K562 (cell line): ENCODE data around the gene PRM2. TPM values are rescaled to one million over a fixed set of nuclear protein-coding genes. Genes with fewer than 3 reads are reported as not detected.

ENCODE experiments used
- ELF4 ChIP-seq: fragments of 450-650 bp; formaldehyde crosslinking; IDR thresholded peaks from 2 replicates; pipeline ENCODE4 v1.4.0; 2022; ENCODE audit warnings: missing genetic modification characterization
- EP400 ChIP-seq: fragments of 450-650 bp; IDR thresholded peaks from 2 replicates; pipeline ENCODE4 v1.6.1; 2017; ENCODE audit warnings: antibody characterized with exemption, mild to moderate bottlenecking, moderate library complexity
- FOXJ3 ChIP-seq: sonication (generic); formaldehyde crosslinking; IDR thresholded peaks from 2 replicates; pipeline ENCODE4 v1.4.0; 2020; ENCODE audit warnings: mild to moderate bottlenecking, missing genetic modification reagents
- IRF2 ChIP-seq: sonication (generic); formaldehyde crosslinking; IDR thresholded peaks from 2 replicates; pipeline ENCODE4 v1.8.1; 2022; ENCODE audit warnings: mild to moderate bottlenecking, missing genetic modification reagents
- JUND ChIP-seq, 2 experiments: IDR thresholded peaks; 2 replicates in 1 of 2; 3 replicates in 1 of 2; pipeline ENCODE4 v1.6.1; 2011; ENCODE audit warnings: borderline replicate concordance in 2 of 2, low read depth in 2 of 2, low read length in 2 of 2, improper control_type of control experiment in 1 of 2, missing biosample characterization in 1 of 2, missing genetic modification characterization in 1 of 2, missing genetic modification reagents in 1 of 2
- KDM2B ChIP-seq: fragments of 250-450 bp; sonication (Bioruptor Pico); IDR thresholded peaks from 2 replicates; pipeline ENCODE4 v1.8.0; 2021; ENCODE audit warnings: mild to moderate bottlenecking, moderate library complexity
- KDM4B ChIP-seq, 2 experiments: fragments of 450-650 bp in 1 of 2; sonication (generic) in 1 of 2; IDR thresholded peaks; 2 replicates each; pipeline ENCODE4 v1.6.1; 2016 to 2017; ENCODE audit warnings: borderline replicate concordance in 2 of 2, antibody characterized with exemption in 1 of 2, low read depth in 1 of 2, mild to moderate bottlenecking in 1 of 2
- MCM7 ChIP-seq, 2 experiments: fragments of 450-650 bp; IDR thresholded peaks; 2 replicates each; pipeline ENCODE4 v1.6.1; 2016 to 2018
- SIRT6 ChIP-seq: IDR thresholded peaks from one replicate; pipeline ENCODE4 v1.6.1; 2012; ENCODE audit warnings: low read depth, mild to moderate bottlenecking, control low read depth, inconsistent platforms, low read length, moderate library complexity
- SMARCB1 ChIP-seq: IDR thresholded peaks from 2 replicates; pipeline ENCODE4 v1.6.1; 2011; ENCODE audit warnings: improper control_type of control experiment, low read depth; ENCODE audit not compliant: insufficient read length
- SP1 ChIP-seq: sonication (generic); formaldehyde crosslinking; IDR thresholded peaks from 2 replicates; pipeline ENCODE4 v1.8.1; 2022; ENCODE audit warnings: mild to moderate bottlenecking, missing genetic modification reagents
- SRF ChIP-seq, 2 experiments: fragments of 250-450, 450-650 bp in 1 of 2; sonication (Bioruptor Pico) in 1 of 2; sonication (generic) in 1 of 2; formaldehyde crosslinking; IDR thresholded peaks; 2 replicates each; pipeline versions ENCODE4 v1.5.0 to v1.5.1; 2020 to 2022; ENCODE audit warnings: mild to moderate bottlenecking in 1 of 2, missing genetic modification reagents in 1 of 2
- TAF9B ChIP-seq: fragments of 450-650 bp; IDR thresholded peaks from 2 replicates; pipeline ENCODE4 v1.6.1; 2018; ENCODE audit warnings: mild to moderate bottlenecking; ENCODE audit not compliant: partially characterized antibody
- ZBTB26 ChIP-seq: fragments of 450-650 bp; formaldehyde crosslinking; IDR thresholded peaks from 2 replicates; pipeline ENCODE4 v1.4.0; 2022; ENCODE audit warnings: missing genetic modification characterization
- ZBTB43 ChIP-seq: sonication (generic); formaldehyde crosslinking; IDR thresholded peaks from 2 replicates; pipeline ENCODE4 v1.8.0; 2023; ENCODE audit warnings: mild to moderate bottlenecking, missing genetic modification reagents
- ZBTB8A ChIP-seq: fragments of 450-650 bp; IDR thresholded peaks from 2 replicates; pipeline ENCODE4 v1.6.1; 2018; ENCODE audit warnings: mild to moderate bottlenecking, moderate library complexity; ENCODE audit not compliant: partially characterized antibody
- ZNF146 ChIP-seq: IDR thresholded peaks from one replicate; pipeline ENCODE4 v1.6.1; 2018; ENCODE audit warnings: missing compliant biosample characterization; ENCODE audit not compliant: unreplicated experiment
- ZNF197 ChIP-seq: fragments of 200-800 bp; sonication (Bioruptor generic); IDR thresholded peaks from 2 replicates; pipeline ENCODE4 v1.6.1; 2016; ENCODE audit warnings: low read depth, missing genetic modification characterization, missing compliant biosample characterization
- ZNF778 ChIP-seq: fragments of 450-650 bp; formaldehyde crosslinking; IDR thresholded peaks from 2 replicates; pipeline ENCODE4 v1.4.0; 2020; ENCODE audit warnings: mild to moderate bottlenecking, moderate library complexity
- polyA plus RNA-seq, 8 experiments: library from polyadenylated mRNA; depleted of rRNA in 4 of 8; stranded (reverse) in 5 of 8; unstranded in 3 of 8; fragments of >200 nt; fragmentation: Nextera tagmentation in 2 of 8; fragmentation: Illumina TruSeq in 1 of 8; extraction: Ambion mirVana in 2 of 8; extraction: Trizol in 1 of 8; gene quantifications; 2 replicates each; pipeline versions ENCODE4 v1.2.1 to v1.2.3, GENCODE V29; 2011 to 2014; ENCODE audit warnings: inconsistent platforms in 1 of 8, missing spikeins in 1 of 8
- total RNA-seq, 7 experiments: library from RNA; depleted of rRNA in 6 of 7; stranded (reverse); fragments of >200 nt in 6 of 7; fragmentation: Illumina TruSeq in 2 of 7; extraction: Trizol in 2 of 7; gene quantifications; 2 replicates each; pipeline versions ENCODE4 v1.2.1 to v1.2.3, GENCODE V29; 2011 to 2021; ENCODE audit warnings: low replicate concordance in 1 of 7
- TF ChIP-seq, protein P1 (sequence below), 2 experiments: fragments of 450-650 bp; IDR thresholded peaks; 2 replicates each; pipeline ENCODE4 v1.6.1; 2018; ENCODE audit warnings: mild to moderate bottlenecking in 2 of 2, low read depth in 1 of 2; ENCODE audit not compliant: partially characterized antibody in 2 of 2

The PRM2 gene
- total and polyA plus RNA-seq, 9 of the 15 experiments (the other 6 are each of a cell fraction or from before 2014, with no cell fraction given): not detected

DNA sequence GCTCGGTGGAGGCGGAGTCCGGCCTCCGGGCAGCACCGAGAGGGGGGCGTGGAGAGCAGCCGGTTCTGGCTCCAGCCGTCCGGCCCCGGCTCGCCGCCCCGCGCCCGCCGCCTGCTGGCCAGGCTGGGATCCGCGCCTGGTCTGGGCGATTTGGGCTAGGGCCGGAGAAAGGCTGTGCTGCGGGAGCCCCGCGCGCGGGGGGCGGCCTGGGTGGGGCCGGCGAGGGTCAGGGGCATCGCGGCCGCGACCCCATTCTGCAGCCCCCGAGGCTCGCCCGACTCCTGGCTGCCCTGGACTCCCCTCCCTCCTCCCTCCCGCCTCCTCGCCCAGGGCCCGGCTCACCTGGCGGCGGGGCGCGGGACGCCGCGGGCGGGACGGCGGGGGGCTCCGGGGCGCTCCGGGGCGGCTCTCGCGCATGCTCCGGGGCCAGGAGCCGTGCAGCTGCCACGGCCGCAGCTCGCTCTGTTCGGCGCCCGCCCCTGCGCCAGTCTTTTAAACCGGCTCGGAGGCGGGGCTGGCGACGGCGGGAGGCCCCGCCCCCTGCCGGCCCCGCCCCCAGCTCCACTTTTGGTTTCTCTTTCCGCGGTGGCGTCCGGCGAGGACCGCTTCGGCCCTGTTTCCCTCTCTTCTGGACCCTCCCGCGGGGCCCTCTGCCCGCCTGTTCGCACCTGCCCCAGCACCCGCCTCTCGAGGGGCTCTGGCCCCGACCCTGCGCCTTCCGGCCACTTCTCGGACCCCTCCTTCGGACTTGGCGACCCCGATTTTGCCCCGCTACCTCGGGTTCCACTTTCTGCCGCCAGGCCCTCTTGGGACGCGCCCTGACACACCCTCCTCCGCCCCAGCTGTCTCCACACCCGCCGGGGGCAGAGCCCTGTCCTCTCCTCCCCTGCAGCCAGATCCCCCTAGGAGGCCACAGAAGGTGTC is 20.3 kb downstream of the PRM2 start, which contains the start of gene SOCS1 (continued):
- TF ChIP-seq JUND (IDR thresholded peaks at IDR 0.05; ENCODE audit: borderline replicate concordance, low read depth, low read length): peak; percentile 2
- peak; percentile 48; the same call in 1 of the 3 replicates for TF ChIP-seq JUND (tag; IDR thresholded peaks at IDR 0.05; ENCODE audit: borderline replicate concordance, low read depth, low read length)
- no peak for TF ChIP-seq ZBTB8A
- TF ChIP-seq ZBTB43: no peak
- peak; percentile 93; the same call in 1 of the 2 replicates for TF ChIP-seq IRF2 (CRISPR knock-in tag)
- no peak; the same call in 1 of the 2 replicates for TF ChIP-seq SP1 (CRISPR knock-in tag)
- TF ChIP-seq EP400: peak; percentile 63; the same call in 1 of the 2 replicates
- TF ChIP-seq FOXJ3 (CRISPR knock-in tag): no peak
- TF ChIP-seq ELF4 (CRISPR knock-in tag): no peak
- TF ChIP-seq SIRT6: no peak
- TF ChIP-seq, protein P1, sequence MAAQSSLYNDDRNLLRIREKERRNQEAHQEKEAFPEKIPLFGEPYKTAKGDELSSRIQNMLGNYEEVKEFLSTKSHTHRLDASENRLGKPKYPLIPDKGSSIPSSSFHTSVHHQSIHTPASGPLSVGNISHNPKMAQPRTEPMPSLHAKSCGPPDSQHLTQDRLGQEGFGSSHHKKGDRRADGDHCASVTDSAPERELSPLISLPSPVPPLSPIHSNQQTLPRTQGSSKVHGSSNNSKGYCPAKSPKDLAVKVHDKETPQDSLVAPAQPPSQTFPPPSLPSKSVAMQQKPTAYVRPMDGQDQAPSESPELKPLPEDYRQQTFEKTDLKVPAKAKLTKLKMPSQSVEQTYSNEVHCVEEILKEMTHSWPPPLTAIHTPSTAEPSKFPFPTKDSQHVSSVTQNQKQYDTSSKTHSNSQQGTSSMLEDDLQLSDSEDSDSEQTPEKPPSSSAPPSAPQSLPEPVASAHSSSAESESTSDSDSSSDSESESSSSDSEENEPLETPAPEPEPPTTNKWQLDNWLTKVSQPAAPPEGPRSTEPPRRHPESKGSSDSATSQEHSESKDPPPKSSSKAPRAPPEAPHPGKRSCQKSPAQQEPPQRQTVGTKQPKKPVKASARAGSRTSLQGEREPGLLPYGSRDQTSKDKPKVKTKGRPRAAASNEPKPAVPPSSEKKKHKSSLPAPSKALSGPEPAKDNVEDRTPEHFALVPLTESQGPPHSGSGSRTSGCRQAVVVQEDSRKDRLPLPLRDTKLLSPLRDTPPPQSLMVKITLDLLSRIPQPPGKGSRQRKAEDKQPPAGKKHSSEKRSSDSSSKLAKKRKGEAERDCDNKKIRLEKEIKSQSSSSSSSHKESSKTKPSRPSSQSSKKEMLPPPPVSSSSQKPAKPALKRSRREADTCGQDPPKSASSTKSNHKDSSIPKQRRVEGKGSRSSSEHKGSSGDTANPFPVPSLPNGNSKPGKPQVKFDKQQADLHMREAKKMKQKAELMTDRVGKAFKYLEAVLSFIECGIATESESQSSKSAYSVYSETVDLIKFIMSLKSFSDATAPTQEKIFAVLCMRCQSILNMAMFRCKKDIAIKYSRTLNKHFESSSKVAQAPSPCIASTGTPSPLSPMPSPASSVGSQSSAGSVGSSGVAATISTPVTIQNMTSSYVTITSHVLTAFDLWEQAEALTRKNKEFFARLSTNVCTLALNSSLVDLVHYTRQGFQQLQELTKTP (IDR thresholded peaks at IDR 0.05; ENCODE audit: low read depth in 1 of 2, partially characterized antibody in 2 of 2): no peak
- TF ChIP-seq ZNF197: no peak
- TF ChIP-seq ZNF778 (CRISPR knock-in tag): no peak
- peak; percentile 2 to 53; a peak in 1 of 4 replicates for TF ChIP-seq SRF (CRISPR knock-in tag; IDR thresholded peaks at IDR 0.05)
- 0 out of 2 replicates have a peak, but pooled peaks have one; percentile 35 for TF ChIP-seq KDM2B (CRISPR knock-in tag)
- peak; percentile 98 for TF ChIP-seq TAF9B
- TF ChIP-seq MCM7 (IDR thresholded peaks at IDR 0.05): no peak
- no peak for TF ChIP-seq SMARCB1
- TF ChIP-seq KDM4B (IDR thresholded peaks at IDR 0.05; ENCODE audit: borderline replicate concordance in 2 of 2, low read depth in 1 of 2): 0 out of 4 replicates have a peak, but pooled peaks of 1 of the 2 experiments have one; percentile 36
- TF ChIP-seq ZNF146: no peak
- TF ChIP-seq ZBTB26 (CRISPR knock-in tag): no peak
